Right atrium auricular region (tissue), 2 donors: ENCODE results near the gene FGFR1OP2. TPM values are rescaled to one million over a fixed set of nuclear protein-coding genes. Genes with fewer than 3 reads are reported as not detected.

Source experiments
- DNase-seq: peaks from one replicate; pipeline ENCODE4 v3.0.0-alpha.2; 2019; ENCODE audit warnings: low spot score
- H3K27ac ChIP-seq, 2 donors: fragments of 200-600 bp; sonication (generic); 1 replicate in 1 of 2; 2 replicates in 1 of 2; pipeline ENCODE4 v1.5.1; 2016 to 2019
- H3K27me3 ChIP-seq, 2 donors: fragments of 200-600 bp; sonication (generic); one replicate each; pipeline versions ENCODE4 v1.5.1 to v1.6.0; 2017 to 2019
- H3K36me3 ChIP-seq: fragments of 200-600 bp; sonication (generic); one replicate; pipeline ENCODE4 v1.5.1; 2016
- H3K4me1 ChIP-seq, 2 donors: fragments of 200-600 bp; sonication (generic); one replicate each; pipeline versions ENCODE4 v1.5.1 to v1.6.0; 2017 to 2019
- H3K4me3 ChIP-seq, 2 donors: fragments of 200-600 bp; sonication (generic); 1 replicate in 1 of 2; 2 replicates in 1 of 2; pipeline ENCODE4 v1.5.1; 2017 to 2019; ENCODE audit warnings: mild to moderate bottlenecking in 1 of 2, moderate library complexity in 1 of 2
- H3K9me3 ChIP-seq, 2 donors: fragments of 200-600 bp; sonication (generic); one replicate each; pipeline ENCODE4 v1.5.1; 2019
- total RNA-seq, 2 donors: library from RNA; depleted of rRNA; stranded (reverse); fragments of >200 nt; gene quantifications; one replicate each; pipeline ENCODE4 v1.1.0, GENCODE V29; 2016
- TF ChIP-seq, protein P1 (sequence below), 2 donors: fragments of 200-600 bp; sonication (generic); IDR thresholded peaks; one replicate each; pipeline ENCODE4 v1.5.1; 2019; ENCODE audit warnings: antibody characterized with exemption in 2 of 2

The FGFR1OP2 gene
- total RNA-seq, 2 donors from 2014 or later = 52.0 to 60.2 TPM

DNA sequence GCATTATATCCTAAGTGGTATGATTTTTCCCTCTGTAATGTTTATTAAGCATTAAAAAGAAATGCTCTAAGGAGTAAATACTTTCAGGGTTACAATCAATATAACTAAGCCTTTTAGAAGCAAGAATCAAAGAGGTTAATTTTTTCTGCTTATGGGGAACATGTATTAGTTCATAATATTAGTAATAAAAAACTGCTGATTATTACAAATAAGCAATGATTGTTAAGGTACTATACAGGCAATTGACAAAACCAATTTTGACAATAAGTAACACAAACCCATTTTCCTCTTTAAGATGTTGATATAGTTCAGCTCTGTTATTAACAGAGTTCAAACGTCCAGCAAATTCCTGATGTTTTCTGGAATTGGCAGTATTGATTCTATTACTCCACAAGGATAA is 32.2 kb upstream of the FGFR1OP2 start:
- H3K27ac ChIP-seq = no peak overlapping the region
- H3K4me3 ChIP-seq = no peak overlapping the region
- TF ChIP-seq, protein P1, sequence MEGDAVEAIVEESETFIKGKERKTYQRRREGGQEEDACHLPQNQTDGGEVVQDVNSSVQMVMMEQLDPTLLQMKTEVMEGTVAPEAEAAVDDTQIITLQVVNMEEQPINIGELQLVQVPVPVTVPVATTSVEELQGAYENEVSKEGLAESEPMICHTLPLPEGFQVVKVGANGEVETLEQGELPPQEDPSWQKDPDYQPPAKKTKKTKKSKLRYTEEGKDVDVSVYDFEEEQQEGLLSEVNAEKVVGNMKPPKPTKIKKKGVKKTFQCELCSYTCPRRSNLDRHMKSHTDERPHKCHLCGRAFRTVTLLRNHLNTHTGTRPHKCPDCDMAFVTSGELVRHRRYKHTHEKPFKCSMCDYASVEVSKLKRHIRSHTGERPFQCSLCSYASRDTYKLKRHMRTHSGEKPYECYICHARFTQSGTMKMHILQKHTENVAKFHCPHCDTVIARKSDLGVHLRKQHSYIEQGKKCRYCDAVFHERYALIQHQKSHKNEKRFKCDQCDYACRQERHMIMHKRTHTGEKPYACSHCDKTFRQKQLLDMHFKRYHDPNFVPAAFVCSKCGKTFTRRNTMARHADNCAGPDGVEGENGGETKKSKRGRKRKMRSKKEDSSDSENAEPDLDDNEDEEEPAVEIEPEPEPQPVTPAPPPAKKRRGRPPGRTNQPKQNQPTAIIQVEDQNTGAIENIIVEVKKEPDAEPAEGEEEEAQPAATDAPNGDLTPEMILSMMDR (IDR thresholded peaks at IDR 0.05) = no peak
- peaks cover 0 to 5% of the 10 kb centered on the region in 2 donors for H3K9me3 ChIP-seq
- H3K27me3 ChIP-seq = no peaks in the 10 kb centered on the region
- DNase-seq = no peak
- H3K36me3 ChIP-seq = peaks cover 22% of the 10 kb centered on the region
- no peaks in the 10 kb centered on the region for H3K4me1 ChIP-seq

DNA sequence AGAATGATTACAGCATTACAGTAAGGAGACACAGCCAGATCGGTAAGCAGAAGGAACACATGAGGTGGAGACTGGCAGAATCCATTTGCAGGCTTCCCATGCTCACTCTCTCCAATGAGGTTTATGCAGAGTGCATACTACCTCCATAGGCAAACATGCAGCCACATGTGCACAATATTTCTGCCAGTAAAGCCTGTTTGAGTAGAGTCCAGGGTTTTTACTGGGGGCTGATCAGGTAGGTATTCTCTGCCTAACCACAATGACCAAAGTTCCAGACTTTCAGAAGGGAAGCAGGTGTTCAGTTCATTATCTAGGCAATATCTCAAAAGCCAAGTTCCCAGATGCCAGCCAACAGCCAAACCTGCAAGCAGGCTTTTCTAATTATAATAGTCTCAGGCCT is 31.6 kb upstream of the FGFR1OP2 start:
- H3K4me3 ChIP-seq = no peak overlapping the region
- H3K36me3 ChIP-seq = peaks cover 23% of the 10 kb centered on the region
- TF ChIP-seq, protein P1 (IDR thresholded peaks at IDR 0.05) = no peak
- H3K4me1 ChIP-seq = no peaks in the 10 kb centered on the region
- H3K27ac ChIP-seq = no peak overlapping the region
- H3K9me3 ChIP-seq = peaks cover 0 to 5% of the 10 kb centered on the region in 2 donors
- H3K27me3 ChIP-seq = no peaks in the 10 kb centered on the region
- DNase-seq = no peak

DNA sequence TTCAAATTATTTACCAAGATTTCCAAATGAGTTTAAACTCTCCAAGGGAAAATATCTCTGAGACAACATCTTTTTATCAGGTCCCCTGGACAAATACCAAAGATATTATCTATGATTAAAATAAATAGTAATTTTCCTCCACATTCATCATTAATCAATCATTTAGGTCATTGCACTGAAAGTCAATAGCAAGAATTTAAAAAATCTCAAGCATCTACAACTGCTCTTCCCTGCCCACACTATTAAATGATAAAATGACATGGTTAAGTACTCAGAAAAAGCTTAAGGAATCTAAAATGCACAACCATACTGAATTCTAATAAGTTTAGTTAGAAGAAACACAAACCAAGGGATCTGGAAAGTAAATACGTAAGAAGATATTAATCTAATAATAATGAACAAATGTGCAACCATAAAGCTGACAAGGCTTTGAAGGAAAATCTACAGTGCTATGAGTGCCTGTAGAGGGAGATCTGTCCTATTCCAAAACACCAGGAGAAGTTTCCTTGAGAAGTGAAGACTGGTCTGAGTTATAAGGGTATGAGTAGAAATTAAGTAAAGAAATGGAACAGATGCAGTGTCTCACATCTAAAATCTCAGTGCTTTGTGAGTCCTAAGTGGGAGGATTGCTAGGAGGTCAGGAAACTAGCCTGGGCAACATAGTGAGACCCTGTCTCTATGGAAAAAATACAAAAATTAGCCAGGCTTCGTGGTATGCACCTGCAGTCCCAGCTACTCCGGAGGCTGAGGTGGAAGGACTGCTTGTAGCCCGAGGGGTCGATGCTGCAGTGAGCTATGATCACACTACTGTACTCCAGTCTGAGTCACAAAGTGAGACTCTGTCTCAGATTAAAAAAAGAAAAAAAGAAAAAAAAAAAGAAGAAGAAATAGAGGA is 19.7 kb upstream of the FGFR1OP2 start:
- H3K9me3 ChIP-seq = no peaks in the 10 kb centered on the region
- no peak overlapping the region for H3K27ac ChIP-seq
- peaks cover 30% of the 10 kb centered on the region for H3K36me3 ChIP-seq
- H3K4me1 ChIP-seq = no peaks in the 10 kb centered on the region
- H3K4me3 ChIP-seq = no peak overlapping the region
- no peaks in the 10 kb centered on the region for H3K27me3 ChIP-seq
- TF ChIP-seq, protein P1 (IDR thresholded peaks at IDR 0.05) = no peak
- no peak for DNase-seq

DNA sequence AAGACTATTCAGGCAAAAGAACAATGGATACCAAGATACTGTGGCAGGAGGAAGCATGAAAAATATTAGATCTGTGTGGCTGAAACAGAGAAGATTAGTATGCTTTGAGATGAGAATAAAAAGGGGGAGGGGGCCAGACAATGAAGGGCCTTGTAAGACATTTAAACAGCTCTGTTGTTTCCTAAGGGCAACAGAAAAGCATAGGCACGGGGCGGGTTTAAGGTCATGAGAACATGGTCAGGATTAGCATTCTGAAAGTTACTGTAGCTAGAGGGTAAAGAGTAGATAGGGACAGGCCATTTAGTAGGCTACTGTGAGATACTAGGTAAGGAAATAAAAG is 19.1 kb upstream of the FGFR1OP2 start:
- Histone ChIP-seq H3K27ac (no peak overlapping the region), H3K9me3 (no peaks in the 10 kb centered on the region), H3K36me3 (peaks cover 30% of the 10 kb centered on the region), H3K27me3 (no peaks in the 10 kb centered on the region), H3K4me1 (no peaks in the 10 kb centered on the region), H3K4me3 (no peak overlapping the region)
- TF ChIP-seq, protein P1 (IDR thresholded peaks at IDR 0.05) = no peak
- DNase-seq = no peak

DNA sequence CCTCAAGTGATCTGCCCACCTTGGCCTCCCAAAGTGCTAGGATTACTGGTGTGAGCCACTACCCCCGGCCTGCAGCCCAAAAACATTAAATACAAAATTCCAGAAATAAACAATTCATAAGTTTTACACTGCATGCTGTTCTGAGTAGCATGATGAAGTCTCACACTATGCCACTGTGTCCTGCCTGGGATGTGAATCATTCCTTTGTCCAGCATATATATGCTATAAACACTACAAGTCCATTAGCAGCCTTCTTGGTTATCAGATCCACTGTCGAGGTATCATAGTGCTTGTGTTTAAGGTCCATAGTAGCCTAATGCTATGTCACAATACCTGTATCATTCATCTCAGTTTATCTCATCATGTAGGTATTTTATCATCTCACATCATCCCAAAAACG is 16.4 kb upstream of the FGFR1OP2 start:
- H3K4me3 ChIP-seq = no peak overlapping the region
- H3K9me3 ChIP-seq = no peaks in the 10 kb centered on the region
- peaks cover 28% of the 10 kb centered on the region for H3K36me3 ChIP-seq

More for the DNA sequence above, 16.4 kb upstream of the FGFR1OP2 start:
- no peak for DNase-seq
- Histone ChIP-seq H3K27ac (no peak overlapping the region), H3K27me3 (no peaks in the 10 kb centered on the region), H3K4me1 (no peaks in the 10 kb centered on the region)
- TF ChIP-seq, protein P1 (IDR thresholded peaks at IDR 0.05) = no peak
